ENCODE results near the gene SMARCA5.

DNA sequence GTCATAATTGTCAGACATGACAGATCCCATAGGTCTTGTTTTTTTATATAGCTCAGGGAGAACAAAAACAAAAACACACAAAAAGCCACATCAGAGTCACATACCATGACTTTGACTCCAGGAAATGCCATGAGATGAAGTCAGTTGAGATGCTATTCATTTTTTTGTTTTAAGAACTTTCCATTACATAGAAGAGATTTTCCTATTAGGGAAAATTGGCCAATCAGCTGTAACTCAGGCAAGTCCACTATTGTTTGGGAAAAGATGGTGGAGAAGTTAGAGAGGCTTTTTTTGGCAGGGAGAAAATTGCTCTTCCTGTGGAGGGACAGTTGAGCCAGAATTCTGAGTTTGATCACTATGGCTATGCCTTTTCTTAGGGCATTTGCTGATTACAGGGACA, 72.6 kb downstream of the SMARCA5 start:
- no peak for TF ChIP-seq RAD21 (IDR thresholded peaks at IDR 0.05; ENCODE audit: low read depth)
- TF ChIP-seq CEBPB (IDR thresholded peaks at IDR 0.05): no peak
- no peak for TF ChIP-seq EP300 (IDR thresholded peaks at IDR 0.05; ENCODE audit: borderline replicate concordance)
- no peak for TF ChIP-seq REST (IDR thresholded peaks at IDR 0.05; ENCODE audit: low read depth)
- no peak for TF ChIP-seq CREB1 (IDR thresholded peaks at IDR 0.05; ENCODE audit: low read depth)
- no peak for TF ChIP-seq FOXM1 (IDR thresholded peaks at IDR 0.05; ENCODE audit: borderline replicate concordance, low read depth)
- TF ChIP-seq TAF1 (IDR thresholded peaks at IDR 0.05; ENCODE audit: low read depth): no peak
- no peak for TF ChIP-seq TEAD4 (IDR thresholded peaks at IDR 0.05)

Data from Ishikawa (cell line).